Mononuclear cell (primary cell): ENCODE data around the gene LY86. TPM values are rescaled to one million over a fixed set of nuclear protein-coding genes. Genes with fewer than 3 reads are reported as not detected.
A peak's percentile ranks its signal among the peaks of the same experiment; 100 is the strongest.

ENCODE experiments used
- H3K27me3 ChIP-seq: 2 replicates; pipeline ENCODE4 v1.6.0; 2011; ENCODE audit warnings: low read length, control low read depth; ENCODE audit not compliant: insufficient read depth
- H3K4me1 ChIP-seq: 2 replicates; pipeline ENCODE4 v1.5.1; 2011; ENCODE audit warnings: mild to moderate bottlenecking, low read length, control low read depth; ENCODE audit not compliant: insufficient read depth
- H3K4me3 ChIP-seq: 2 replicates; pipeline ENCODE4 v1.5.1; 2011; ENCODE audit warnings: mild to moderate bottlenecking, low read length, moderate library complexity
- H3K9me3 ChIP-seq: 2 replicates; pipeline ENCODE4 v1.5.1; 2011; ENCODE audit warnings: low read depth, mild to moderate bottlenecking, control low read depth, low read length
- total RNA-seq: library from RNA; depleted of rRNA; stranded (reverse); fragments of >200 nt; gene quantifications from one replicate; pipeline ENCODE4 v1.2.3, GENCODE V29; 2012

The LY86 gene
- 64.5 TPM for total RNA-seq

DNA sequence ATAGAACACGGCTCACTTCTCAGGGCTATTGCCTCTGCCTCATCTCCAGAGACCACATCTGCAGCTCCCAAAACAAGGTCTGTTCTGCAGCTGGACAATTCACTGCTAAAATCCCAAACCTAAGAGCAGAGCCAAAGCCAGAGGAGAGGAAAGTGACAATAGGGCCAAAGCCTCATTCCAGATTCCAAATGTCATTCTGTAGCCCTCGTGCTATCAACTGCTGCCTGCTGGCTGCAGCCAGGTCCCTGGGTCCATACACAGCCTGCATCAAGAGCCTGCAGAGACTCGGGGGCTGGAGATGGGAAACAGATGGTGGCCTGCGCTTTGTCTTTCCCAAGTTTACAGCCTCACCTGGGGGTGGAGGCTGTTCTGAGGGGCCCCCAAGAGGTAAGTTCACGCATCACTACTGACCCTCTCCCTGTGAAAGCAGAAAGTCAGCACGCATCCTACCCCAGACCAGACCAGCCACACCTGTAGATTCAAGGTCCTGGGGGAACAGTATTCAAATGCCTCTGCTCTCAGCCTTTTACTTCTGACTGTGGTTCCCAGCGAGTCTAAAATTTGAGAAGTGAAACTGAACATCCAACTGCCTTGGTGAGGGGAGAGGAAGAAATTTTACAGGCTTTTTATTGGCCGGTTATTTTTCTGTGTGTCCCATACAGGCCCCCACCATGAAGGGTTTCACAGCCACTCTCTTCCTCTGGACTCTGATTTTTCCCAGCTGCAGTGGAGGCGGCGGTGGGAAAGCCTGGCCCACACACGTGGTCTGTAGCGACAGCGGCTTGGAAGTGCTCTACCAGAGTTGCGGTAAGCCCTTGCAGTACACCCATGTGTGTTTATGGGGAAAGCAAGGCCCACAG is at the start of gene LY86:
Gene LY86, plus strand, starts transcription at position 657 of the 860 bp plus-strand sequence. Its CDS starts 15 bp downstream, at position 672.
- Histone ChIP-seq H3K4me3 (peak within 1 kb of the TSS; percentile 50), H3K27me3 (no peaks in the 10 kb centered on the region), H3K4me1 (peaks cover 80% of the 10 kb centered on the region), H3K9me3 (no peaks in the 10 kb centered on the region)

DNA sequence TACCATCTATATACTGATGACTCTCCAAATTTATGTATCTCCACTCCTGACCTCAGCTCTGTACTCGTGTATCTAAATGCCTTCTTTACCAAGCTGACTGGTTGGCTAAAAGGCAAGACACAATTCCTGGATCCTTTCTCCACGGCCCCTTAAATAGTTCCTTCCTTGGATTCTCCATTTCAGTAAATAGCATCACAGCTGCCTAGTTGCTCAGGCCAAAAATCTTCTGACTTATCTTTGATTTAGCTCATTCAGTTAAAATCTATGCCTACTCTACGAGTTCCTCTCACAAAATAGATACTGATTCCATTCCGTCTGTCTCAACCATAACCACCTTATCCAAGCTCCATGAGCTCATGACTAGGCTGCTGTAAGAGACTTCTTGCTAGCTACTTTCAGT is 49.5 kb upstream of the LY86 start:
- Histone ChIP-seq H3K4me1 (peaks cover 3% of the 10 kb centered on the region), H3K27me3 (peaks cover 18% of the 10 kb centered on the region), H3K9me3 (no peaks in the 10 kb centered on the region), H3K4me3 (no peak overlapping the region)

GRCh38 chr6:6542357-6542756 is 46.2 kb upstream of the LY86 start:
- H3K4me1 ChIP-seq = peaks cover 16% of the 10 kb centered on the region
- no peaks in the 10 kb centered on the region for H3K9me3 ChIP-seq
- no peak overlapping the region for H3K4me3 ChIP-seq
- peaks cover 48% of the 10 kb centered on the region for H3K27me3 ChIP-seq

GRCh38 chr6:6543181-6543879 is 45.2 kb upstream of the LY86 start:
- H3K4me3 ChIP-seq = no peak overlapping the region
- peaks cover 48% of the 10 kb centered on the region for H3K27me3 ChIP-seq
- no peaks in the 10 kb centered on the region for H3K9me3 ChIP-seq
- peaks cover 16% of the 10 kb centered on the region for H3K4me1 ChIP-seq

DNA sequence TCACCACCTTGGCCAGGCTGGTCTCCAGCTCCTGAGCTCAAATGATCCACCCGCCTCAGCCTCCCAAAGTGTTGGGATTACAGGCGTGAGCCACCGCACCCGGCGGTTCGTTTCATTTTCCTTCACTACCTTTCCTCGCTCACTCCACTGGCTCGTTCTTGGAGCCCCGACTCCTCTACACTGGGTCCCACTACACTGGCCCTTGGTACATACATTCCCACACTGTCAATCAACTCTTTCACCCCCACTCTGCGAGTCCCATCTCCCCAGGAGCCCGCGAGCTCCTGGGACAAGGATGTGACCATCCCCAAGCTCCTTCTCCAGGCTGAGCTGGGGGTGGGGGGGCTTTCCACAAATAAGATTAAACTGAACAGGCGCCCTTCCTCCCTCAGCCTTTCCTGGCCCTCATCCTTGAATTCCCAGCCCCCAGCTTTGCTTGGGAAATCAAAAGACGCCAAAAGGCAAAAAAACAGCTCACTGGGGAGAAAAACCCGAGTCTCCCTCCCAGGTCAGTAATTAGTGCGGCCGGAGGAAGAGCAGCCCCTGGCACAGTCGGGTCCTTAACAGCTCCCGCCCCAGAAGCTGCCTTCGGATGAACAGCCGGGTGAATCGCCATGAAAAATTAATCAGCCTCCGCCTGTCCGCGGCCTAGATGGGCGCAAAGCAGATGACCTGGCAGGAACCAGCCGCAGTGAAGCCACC is 42.8 kb upstream of the LY86 start:
- Histone ChIP-seq H3K27me3 (peaks cover 48% of the 10 kb centered on the region), H3K9me3 (no peaks in the 10 kb centered on the region), H3K4me1 (peaks cover 16% of the 10 kb centered on the region), H3K4me3 (peak overlapping the region; percentile 35)

- H3K27me3 ChIP-seq = peaks cover 44% of the 10 kb centered on the region
- H3K4me1 ChIP-seq = peaks cover 16% of the 10 kb centered on the region
- peak overlapping the region; percentile 35 for H3K4me3 ChIP-seq
These were observed 42.0 kb upstream of the LY86 start for GRCh38 chr6:6546318-6547109.

DNA sequence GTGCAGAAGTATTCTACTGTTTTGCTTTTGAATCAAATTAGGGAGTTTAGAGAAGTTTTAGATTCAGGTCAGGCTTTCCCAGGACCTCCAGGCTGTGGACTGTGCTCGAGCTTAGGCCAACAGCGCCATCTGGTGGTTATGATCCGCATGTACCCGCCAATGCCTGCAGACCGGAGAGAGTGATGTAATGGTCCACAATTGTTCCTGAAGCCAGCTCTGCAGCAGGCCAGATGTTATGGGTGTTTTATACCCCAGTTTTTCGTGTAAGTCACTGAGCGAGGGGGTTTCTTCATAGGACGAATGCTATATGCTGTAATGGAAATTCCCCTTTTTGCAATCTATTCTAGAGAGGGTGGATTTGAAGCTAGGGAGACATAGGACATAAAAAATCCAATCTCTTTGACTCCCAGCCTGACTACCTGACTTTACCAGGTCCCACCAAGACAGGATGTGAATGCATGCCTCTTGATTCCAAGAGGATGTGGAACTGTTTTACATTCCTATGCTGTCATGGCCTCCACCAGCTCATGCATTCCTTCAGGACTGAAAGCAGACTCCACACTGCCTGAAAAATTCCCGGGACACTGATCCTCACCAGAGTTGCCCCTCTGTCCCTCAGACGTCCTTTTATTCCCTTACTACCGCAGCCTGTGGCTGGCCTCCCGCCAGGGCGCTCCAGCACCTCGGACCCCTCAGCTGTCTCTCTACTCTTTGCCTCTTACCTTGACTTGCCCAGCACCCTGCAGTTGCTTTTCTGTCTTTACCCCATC is 41.2 kb upstream of the LY86 start:
- H3K9me3 ChIP-seq = no peaks in the 10 kb centered on the region
- peaks cover 39% of the 10 kb centered on the region for H3K27me3 ChIP-seq

More at GRCh38 chr6:6546318-6547109, 42.0 kb upstream of the LY86 start:
- H3K9me3 ChIP-seq = no peaks in the 10 kb centered on the region

GRCh38 chr6:6556161-6556737 is 32.3 kb upstream of the LY86 start:
- Histone ChIP-seq H3K4me3 (no peak overlapping the region), H3K27me3 (no peaks in the 10 kb centered on the region), H3K9me3 (no peaks in the 10 kb centered on the region), H3K4me1 (peaks cover 14% of the 10 kb centered on the region)

More for the DNA sequence above, 41.2 kb upstream of the LY86 start:
- peaks cover 16% of the 10 kb centered on the region for H3K4me1 ChIP-seq
- peak overlapping the region; percentile 35 for H3K4me3 ChIP-seq

GRCh38 chr6:6556738-6557503 is 31.6 kb upstream of the LY86 start:
- Histone ChIP-seq H3K4me1 (peaks cover 14% of the 10 kb centered on the region), H3K27me3 (no peaks in the 10 kb centered on the region), H3K4me3 (no peak overlapping the region), H3K9me3 (no peaks in the 10 kb centered on the region)

DNA sequence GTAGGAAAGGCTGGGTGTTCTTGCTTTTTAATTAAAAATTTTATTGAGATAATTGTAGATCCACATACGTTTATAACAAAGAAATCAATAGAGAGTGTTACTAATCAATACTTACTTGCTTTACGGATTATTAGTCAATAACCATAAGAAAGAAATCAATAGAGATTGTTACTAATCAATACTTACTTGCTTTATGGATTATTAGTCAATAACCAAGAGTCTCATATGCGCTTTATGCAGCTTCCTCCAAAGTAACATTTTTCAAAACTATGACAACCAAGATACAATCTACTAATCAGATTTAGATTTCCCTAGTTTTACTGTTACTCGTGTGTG is 31.0 kb upstream of the LY86 start:
- H3K4me1 ChIP-seq = peaks cover 14% of the 10 kb centered on the region
- no peaks in the 10 kb centered on the region for H3K9me3 ChIP-seq
- no peaks in the 10 kb centered on the region for H3K27me3 ChIP-seq
- no peak overlapping the region for H3K4me3 ChIP-seq

GRCh38 chr6:6557886-6558285 is 30.6 kb upstream of the LY86 start:
- H3K9me3 ChIP-seq = no peaks in the 10 kb centered on the region
- H3K4me1 ChIP-seq = peaks cover 14% of the 10 kb centered on the region
- no peak overlapping the region for H3K4me3 ChIP-seq
- no peaks in the 10 kb centered on the region for H3K27me3 ChIP-seq

DNA sequence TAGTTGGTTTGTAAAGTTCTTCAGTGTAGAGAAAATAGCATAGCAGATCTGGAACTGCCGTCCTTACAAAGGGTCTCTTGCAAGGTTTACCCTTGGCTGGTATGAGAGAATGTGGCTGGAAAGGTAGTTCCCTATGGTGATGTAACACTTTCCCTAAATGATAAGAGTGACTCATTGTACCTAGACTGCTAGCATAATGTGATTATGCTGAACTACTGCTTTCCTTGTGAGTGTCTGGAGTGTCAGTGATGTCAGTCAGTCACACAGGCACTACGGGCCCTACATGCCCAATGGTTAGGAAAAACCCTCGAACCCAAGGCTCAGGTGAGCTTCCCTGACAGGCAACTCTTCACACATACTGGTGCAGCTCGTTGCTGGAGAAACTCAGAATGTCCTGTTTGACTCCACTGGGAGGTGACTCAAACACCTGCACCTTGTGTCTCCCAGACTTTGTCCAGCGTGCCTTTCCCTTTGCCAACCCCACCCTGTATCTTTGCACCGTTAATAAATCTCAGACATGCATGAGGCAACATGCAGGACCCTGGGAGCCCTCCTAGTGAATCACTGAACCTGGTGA is 28.4 kb upstream of the LY86 start:
- no peaks in the 10 kb centered on the region for H3K27me3 ChIP-seq
- peaks cover 14% of the 10 kb centered on the region for H3K4me1 ChIP-seq
- no peaks in the 10 kb centered on the region for H3K9me3 ChIP-seq

DNA sequence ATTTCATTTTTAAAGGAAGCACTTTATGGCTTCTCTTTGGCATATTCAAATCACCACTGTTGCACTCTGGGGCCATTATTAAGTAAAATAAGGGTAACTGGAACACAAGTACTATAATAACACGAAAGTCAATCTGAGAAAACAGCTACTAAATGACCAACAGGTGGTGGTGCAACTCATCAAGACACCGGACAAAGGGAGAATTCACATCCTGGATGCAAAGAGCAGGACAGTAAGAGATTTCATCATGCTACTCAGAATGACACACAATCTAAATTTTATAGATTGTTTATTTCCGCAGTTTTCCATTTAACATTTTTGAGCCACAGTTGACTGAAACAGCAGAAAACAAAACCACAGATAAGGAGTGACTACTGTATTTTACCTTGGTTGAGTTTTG is 27.6 kb upstream of the LY86 start:
- no peaks in the 10 kb centered on the region for H3K27me3 ChIP-seq
- no peak overlapping the region for H3K4me3 ChIP-seq
- H3K4me1 ChIP-seq = peaks cover 14% of the 10 kb centered on the region
- no peaks in the 10 kb centered on the region for H3K9me3 ChIP-seq

More for the DNA sequence above, 28.4 kb upstream of the LY86 start:
- no peak overlapping the region for H3K4me3 ChIP-seq
